Neuron (in vitro differentiated cells): ENCODE data around the gene IL6R.
"Not testable (repeated sequence)": the region's sequence is repeated elsewhere in the genome, so short reads cannot be mapped to it uniquely, and the experiment has no call there.

Experiments used
- H2AFZ ChIP-seq: one replicate; pipeline ENCODE4 v1.6.1; 2013; ENCODE audit warnings: low read depth, mild to moderate bottlenecking, inconsistent platforms, low read length, moderate library complexity
- H3K27me3 ChIP-seq: one replicate; pipeline ENCODE4 v1.6.1; 2013; ENCODE audit warnings: low read length; ENCODE audit not compliant: insufficient read depth
- H3K36me3 ChIP-seq: one replicate; pipeline ENCODE4 v1.6.1; 2013; ENCODE audit warnings: low read length; ENCODE audit not compliant: insufficient read depth
- H3K4me1 ChIP-seq: one replicate; pipeline ENCODE4 v1.6.1; 2013; ENCODE audit warnings: low read length; ENCODE audit not compliant: insufficient read depth
- H3K4me3 ChIP-seq: 2 replicates; pipeline ENCODE4 v1.5.1; 2013; ENCODE audit warnings: mild to moderate bottlenecking, low read length, moderate library complexity
- H3K9me3 ChIP-seq: one replicate; pipeline ENCODE4 v1.6.1; 2013; ENCODE audit warnings: low read length

Gene IL6R

DNA sequence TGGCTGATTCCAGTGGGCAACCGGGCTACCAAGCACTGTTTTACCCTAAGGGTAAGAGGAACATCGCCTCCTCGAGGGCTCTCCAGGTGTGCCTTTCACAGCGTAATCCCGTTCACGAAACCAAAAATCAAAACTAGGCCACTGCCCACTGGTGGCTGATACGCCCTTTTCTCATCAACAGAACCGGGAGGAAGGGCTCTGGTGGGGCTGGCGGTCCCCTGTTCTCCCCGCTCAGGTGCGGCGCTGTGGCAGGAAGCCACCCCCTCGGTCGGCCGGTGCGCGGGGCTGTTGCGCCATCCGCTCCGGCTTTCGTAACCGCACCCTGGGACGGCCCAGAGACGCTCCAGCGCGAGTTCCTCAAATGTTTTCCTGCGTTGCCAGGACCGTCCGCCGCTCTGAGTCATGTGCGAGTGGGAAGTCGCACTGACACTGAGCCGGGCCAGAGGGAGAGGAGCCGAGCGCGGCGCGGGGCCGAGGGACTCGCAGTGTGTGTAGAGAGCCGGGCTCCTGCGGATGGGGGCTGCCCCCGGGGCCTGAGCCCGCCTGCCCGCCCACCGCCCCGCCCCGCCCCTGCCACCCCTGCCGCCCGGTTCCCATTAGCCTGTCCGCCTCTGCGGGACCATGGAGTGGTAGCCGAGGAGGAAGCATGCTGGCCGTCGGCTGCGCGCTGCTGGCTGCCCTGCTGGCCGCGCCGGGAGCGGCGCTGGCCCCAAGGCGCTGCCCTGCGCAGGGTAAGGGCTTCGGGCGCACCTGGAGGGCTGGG is at the start of gene IL6R:
IL6R (plus strand) TSS at position 360 of the 763 bp plus-strand sequence; CDS start at position 647, 287 bp downstream.
- H3K4me1 ChIP-seq, result peaks cover 12% of the 10 kb centered on the region
- H3K36me3 ChIP-seq, result no peaks in the 10 kb centered on the region
- peaks cover 63% of the 10 kb centered on the region for H3K27me3 ChIP-seq
- H2AFZ ChIP-seq, result peak within 1 kb of the TSS; percentile 6
- H3K9me3 ChIP-seq, result no peaks in the 10 kb centered on the region
- H3K4me3 ChIP-seq, result peak within 1 kb of the TSS; percentile 40

GRCh38 chr1:154358519-154358918 is 46.6 kb upstream of the IL6R start:
- Histone ChIP-seq H3K27me3 (no peaks in the 10 kb centered on the region), H2AFZ (no peak overlapping the region), H3K9me3 (no peaks in the 10 kb centered on the region), H3K4me3 (no peak overlapping the region), H3K4me1 (peaks cover 7% of the 10 kb centered on the region), H3K36me3 (no peaks in the 10 kb centered on the region)

DNA sequence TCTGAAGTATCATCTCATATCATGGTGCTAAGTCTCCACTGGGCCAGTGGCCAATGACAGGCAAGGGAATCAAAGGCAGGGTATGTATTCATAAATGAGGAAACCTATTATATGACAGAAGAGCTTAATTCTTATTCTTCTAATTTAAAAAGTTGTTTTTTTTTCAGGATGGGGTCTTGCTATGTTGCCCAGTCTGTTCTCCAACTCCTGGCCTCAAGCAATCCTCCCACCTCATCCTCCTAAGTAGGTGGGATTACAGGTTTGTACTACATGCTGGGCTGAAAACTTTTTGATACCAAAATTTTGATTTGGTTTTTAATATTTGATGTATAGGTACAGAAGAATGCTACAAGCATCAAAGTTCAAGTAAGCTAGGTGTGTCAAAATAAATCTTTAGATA is 44.9 kb upstream of the IL6R start:
- H3K27me3 ChIP-seq, result no peaks in the 10 kb centered on the region
- H3K4me1 ChIP-seq, result no peaks in the 10 kb centered on the region

GRCh38 chr1:154360881-154361280 is 44.3 kb upstream of the IL6R start:
- not testable (repeated sequence) for H3K9me3 ChIP-seq, H3K4me3 ChIP-seq, H3K27me3 ChIP-seq, H2AFZ ChIP-seq, H3K4me1 ChIP-seq, H3K36me3 ChIP-seq

More for the DNA sequence above, 44.9 kb upstream of the IL6R start:
- H2AFZ ChIP-seq, result no peak overlapping the region
- H3K9me3 ChIP-seq, result no peaks in the 10 kb centered on the region
- no peak overlapping the region for H3K4me3 ChIP-seq
- H3K36me3 ChIP-seq, result no peaks in the 10 kb centered on the region

GRCh38 chr1:154361357-154361756 is 43.8 kb upstream of the IL6R start:
- no peak overlapping the region for H2AFZ ChIP-seq
- H3K36me3 ChIP-seq, result no peaks in the 10 kb centered on the region
- no peaks in the 10 kb centered on the region for H3K27me3 ChIP-seq
- H3K9me3 ChIP-seq, result no peaks in the 10 kb centered on the region
- no peak overlapping the region for H3K4me3 ChIP-seq
- no peaks in the 10 kb centered on the region for H3K4me1 ChIP-seq

DNA sequence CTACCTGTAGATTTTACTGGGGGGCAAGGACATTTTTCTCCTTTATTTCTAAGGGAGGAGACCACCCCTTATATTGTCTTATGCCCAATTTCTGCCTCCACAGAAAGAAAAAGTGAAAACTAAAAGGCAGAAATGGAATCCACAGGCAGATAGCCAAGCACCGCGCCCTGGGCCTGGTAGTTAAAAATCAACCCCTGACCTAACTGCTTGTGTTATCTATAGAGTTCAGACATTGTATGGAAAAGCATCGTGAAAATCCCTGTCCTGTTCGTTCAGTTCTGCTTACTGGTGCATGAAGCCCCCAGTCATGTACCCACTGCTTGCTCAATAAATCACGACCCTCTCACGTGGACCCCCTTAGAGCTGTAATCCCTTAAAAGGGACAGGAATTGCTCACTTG is 33.7 kb upstream of the IL6R start:
- Histone ChIP-seq H3K9me3 (no peaks in the 10 kb centered on the region), H2AFZ (no peak overlapping the region), H3K36me3 (no peaks in the 10 kb centered on the region), H3K27me3 (no peaks in the 10 kb centered on the region), H3K4me3 (no peak overlapping the region), H3K4me1 (no peaks in the 10 kb centered on the region)

- H2AFZ ChIP-seq, H3K27me3 ChIP-seq, H3K9me3 ChIP-seq, H3K4me1 ChIP-seq, H3K36me3 ChIP-seq, H3K4me3 ChIP-seq: not testable (repeated sequence)
Observed at GRCh38 chr1:154373777-154374357, 31.3 kb upstream of the IL6R start.

DNA sequence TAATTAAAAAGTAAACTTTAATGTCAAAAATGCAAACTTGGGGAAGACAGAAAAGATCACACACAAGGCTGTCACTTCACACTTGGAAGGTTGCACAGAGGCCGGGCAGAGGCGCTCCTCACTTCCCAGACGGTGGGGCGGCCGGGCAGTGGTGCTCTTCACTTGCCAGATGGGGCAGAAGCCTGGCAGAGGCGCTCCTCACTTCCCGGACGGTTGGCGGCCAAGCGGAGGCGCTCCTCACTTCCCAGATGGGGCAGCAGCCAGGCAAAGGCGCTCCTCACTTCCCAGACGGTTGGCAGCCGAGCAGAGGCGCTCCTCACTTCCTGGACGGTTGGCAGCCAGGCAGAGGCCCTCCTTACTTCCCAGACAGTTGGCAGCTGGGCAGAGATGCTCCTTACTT is 25.8 kb upstream of the IL6R start:
- Histone ChIP-seq H2AFZ (no peak overlapping the region), H3K36me3 (no peaks in the 10 kb centered on the region), H3K4me1 (no peaks in the 10 kb centered on the region), H3K4me3 (no peak overlapping the region), H3K27me3 (no peaks in the 10 kb centered on the region), H3K9me3 (no peaks in the 10 kb centered on the region)

DNA sequence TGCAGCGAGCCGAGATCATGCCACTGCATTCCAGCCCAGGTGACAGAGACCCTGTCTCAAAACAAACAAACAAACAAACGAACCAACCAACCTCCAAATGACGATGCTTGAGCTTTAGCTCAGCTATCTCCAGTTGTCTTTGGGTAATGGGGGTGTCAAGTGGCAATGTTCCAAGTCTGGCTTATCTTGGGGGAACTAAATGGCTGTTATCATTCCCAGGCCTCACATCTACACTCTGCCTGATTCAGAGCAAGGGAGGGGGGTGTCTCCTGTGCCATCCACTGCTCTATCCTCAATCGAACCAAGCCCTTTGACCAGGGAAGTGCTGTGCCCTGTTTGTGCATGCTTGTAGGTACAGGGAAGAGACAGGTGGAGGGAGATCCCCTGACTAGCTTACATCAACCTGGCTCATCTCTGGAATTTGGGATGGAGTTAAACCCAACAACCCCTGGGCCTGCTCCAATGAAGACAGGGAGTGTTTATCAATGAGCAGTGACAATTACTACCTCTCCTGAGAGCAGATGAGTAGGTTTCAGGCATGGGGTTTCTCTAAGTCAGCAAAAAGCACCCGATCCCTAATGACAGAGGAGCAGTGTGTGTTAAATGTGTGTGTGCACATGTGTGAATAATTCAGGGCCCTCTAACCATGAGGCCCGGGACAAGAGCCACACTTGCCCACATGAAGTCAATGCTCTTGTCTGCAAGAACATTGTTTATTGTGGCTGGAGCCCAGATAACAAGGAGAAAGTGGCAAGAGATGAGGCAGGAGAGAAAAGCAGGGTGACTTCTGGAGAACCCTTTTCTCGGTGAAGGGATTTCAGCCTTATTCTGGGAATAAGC is 20.3 kb upstream of the IL6R start:
- Histone ChIP-seq H2AFZ (no peak overlapping the region), H3K4me1 (no peaks in the 10 kb centered on the region), H3K27me3 (no peaks in the 10 kb centered on the region), H3K4me3 (no peak overlapping the region), H3K9me3 (no peaks in the 10 kb centered on the region), H3K36me3 (no peaks in the 10 kb centered on the region)

GRCh38 chr1:154386643-154387352 is 18.3 kb upstream of the IL6R start:
- no peaks in the 10 kb centered on the region for H3K36me3 ChIP-seq
- H3K9me3 ChIP-seq, result no peaks in the 10 kb centered on the region
- no peaks in the 10 kb centered on the region for H3K4me1 ChIP-seq
- H2AFZ ChIP-seq, result no peak overlapping the region
- no peak overlapping the region for H3K4me3 ChIP-seq
- H3K27me3 ChIP-seq, result no peaks in the 10 kb centered on the region

- Histone ChIP-seq H3K9me3 (no peaks in the 10 kb centered on the region), H3K4me3 (no peak overlapping the region), H3K4me1 (no peaks in the 10 kb centered on the region), H2AFZ (no peak overlapping the region), H3K27me3 (no peaks in the 10 kb centered on the region), H3K36me3 (no peaks in the 10 kb centered on the region)
Observed at GRCh38 chr1:154391086-154391770, 13.9 kb upstream of the IL6R start.

DNA sequence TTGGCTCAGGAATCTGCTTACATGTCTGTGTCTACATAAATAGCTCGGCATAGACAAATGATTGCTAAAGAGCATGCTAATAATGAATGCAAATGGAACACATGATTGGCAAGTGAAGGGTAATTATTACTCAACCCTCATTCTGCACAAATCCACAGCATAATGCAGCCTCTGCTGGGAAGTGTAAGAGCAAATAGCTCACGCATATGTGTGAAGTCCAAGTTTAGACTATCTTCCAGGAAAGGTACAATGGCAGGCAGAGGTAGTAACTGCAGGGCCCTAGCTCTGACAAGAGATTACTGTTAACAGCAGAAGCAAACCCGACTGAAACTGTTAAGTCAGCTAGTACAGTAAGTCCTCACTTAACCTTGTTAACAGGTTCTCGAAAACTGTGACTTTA is 7.0 kb upstream of the IL6R start:
- Histone ChIP-seq H3K36me3 (no peaks in the 10 kb centered on the region), H3K27me3 (peaks cover 7% of the 10 kb centered on the region), H2AFZ (no peak overlapping the region), H3K9me3 (no peaks in the 10 kb centered on the region), H3K4me1 (no peaks in the 10 kb centered on the region), H3K4me3 (no peak overlapping the region)
